Measurements from ENCODE around the gene NCK2.

Gene NCK2

GRCh38 chr2:105928086-105928485 is 183.4 kb downstream of the NCK2 start:
- DNase-seq (ENCODE audit: low read depth) = no peak

- DNase-seq (ENCODE audit: low read depth) = no peak
Observed at GRCh38 chr2:105928563-105928962, 183.9 kb downstream of the NCK2 start.

- peak; percentile 37 for DNase-seq (ENCODE audit: low read depth)
Observed at GRCh38 chr2:105929516-105929915, 184.8 kb downstream of the NCK2 start.

GRCh38 chr2:105932582-105932981 is 187.9 kb downstream of the NCK2 start:
- no peak for DNase-seq (ENCODE audit: low read depth)

- no peak for DNase-seq (ENCODE audit: low read depth)
Observed at GRCh38 chr2:105933906-105934305, 189.2 kb downstream of the NCK2 start.

GRCh38 chr2:105934467-105934866 is 189.8 kb downstream of the NCK2 start:
- peak; percentile 5 for DNase-seq (ENCODE audit: low read depth)

GRCh38 chr2:105935063-105935462 is 190.4 kb downstream of the NCK2 start:
- no peak for DNase-seq (ENCODE audit: low read depth)

GRCh38 chr2:105936954-105937353 is 192.2 kb downstream of the NCK2 start:
- DNase-seq (ENCODE audit: low read depth) = no peak

GRCh38 chr2:105937498-105938097 is 192.9 kb downstream of the NCK2 start:
- DNase-seq (ENCODE audit: low read depth) = no peak

Measured in activated T-helper 1 cell treated with Interleukin-2 at 50 U/mL for 16 hours (primary cell).